GM12892 (cell line): ENCODE results near the gene KRTAP4-7.
"Not testable (repeated sequence)": the region's sequence is repeated elsewhere in the genome, so short reads cannot be mapped to it uniquely, and the experiment has no call there.

Experiments used
- POLR2A ChIP-seq: IDR thresholded peaks from 2 replicates; pipeline ENCODE4 v1.6.1; 2011; ENCODE audit warnings: low read depth, low read length, control low read depth
- TAF1 ChIP-seq: IDR thresholded peaks from 2 replicates; pipeline ENCODE4 v1.6.1; 2011; ENCODE audit warnings: low read depth, mild to moderate bottlenecking, control low read depth, low read length, borderline replicate concordance

DNA sequence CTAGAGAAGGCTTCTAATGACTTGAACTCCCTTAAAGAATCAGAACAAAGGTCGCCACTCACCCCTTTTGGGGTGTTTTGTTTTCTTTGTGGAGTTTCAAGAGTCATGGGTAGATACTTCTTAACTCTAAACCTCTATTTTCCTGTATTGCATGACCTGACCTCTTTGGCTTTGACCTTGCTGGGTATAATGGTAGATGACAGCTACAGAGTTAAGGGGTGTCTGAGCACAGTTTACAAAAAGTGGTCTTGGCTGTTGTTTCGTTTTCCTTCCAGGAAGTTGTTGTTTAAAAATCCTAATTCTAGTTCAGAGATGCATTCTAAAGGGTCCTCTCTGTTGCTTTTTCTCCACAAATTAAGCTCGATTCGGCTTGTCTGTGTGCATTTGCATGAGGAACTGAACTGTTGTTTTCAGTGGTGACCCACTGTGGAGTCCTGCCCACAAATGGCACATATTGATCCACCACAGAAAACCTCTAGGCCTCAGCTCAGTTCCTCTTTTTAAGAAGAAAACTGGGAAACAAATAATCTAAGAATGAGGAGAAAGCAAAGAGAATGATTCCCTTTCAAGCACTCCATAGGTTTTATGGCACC, 4.9 kb downstream of the KRTAP4-7 start:
- TF ChIP-seq POLR2A, TAF1: not testable (repeated sequence)
